ENCODE data around the gene BRSK2.

Gene BRSK2

DNA sequence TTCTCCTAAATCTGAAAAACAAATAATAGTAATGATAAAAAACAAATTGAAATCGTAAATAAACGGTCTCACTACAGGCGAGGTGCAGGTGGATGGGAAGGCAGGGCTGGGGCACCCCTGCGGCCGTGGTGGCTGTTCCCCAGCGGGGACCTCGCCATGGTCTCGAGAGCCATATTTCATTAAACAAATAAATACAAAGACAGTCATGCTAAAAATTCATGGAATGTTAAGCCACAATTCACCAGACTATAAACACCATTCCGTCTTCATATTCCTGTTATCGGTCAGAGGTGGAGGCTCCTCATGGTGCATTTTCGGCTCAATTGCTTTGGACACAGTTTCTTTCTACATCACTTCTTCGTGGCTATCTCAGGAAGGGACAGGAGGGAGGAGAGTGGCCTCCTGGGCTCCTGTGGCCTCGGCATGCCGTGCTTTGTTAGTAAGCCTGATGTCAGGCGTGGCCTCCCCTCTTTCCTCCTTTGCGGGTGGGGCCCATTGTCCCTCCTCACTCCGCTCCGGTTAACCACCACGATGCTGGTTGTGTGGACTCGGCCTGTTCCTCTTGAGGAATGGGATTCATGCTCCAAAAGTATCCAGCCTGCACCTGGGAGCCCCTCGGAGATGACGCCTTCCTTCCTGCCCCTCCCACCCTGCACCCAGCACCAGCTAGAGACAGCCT lies 16.1 kb upstream of the BRSK2 start:
- DNase-seq (ENCODE audit: extremely low read depth in 1 of 2, low read depth in 1 of 2): no peak

DNA sequence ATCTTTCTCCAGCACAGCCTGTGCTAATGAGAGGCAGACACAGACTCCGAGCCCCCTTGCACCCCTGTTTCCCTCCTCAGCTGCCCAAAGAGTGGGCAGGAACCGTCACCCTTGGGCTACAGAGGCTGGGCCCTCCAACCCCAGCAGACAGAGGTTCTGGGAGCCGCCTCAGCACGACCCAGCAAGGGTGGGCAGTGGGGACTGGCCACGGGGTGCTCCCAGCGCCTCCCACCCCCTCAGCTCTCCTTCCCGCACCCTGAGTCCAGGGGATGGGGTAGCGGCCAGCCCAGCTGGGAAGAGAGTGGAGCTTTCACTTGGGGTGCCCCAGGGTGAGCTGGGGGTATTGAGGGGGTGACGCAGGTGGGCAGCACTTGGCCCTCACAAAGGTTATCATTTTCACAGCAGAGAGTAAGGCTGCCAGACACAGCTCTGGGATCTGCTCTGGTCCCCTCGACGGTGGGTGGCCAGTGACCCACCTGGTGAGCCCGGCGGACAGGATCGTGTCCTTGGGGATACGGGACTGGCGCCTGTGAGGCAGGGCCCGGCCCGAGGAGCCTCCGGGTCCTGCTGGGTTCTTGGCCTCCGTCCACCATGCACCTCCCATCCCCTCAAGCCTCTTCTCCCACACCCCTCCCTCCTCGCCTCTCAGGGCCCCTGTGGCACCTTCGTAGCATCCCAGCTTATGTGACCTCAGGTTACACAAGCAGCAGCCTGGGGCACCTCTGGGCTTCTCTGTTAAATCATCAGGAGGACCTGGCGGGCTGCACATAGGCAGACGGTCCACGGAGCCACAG lies 14.4 kb upstream of the BRSK2 start:
- no peak for DNase-seq (ENCODE audit: extremely low read depth in 1 of 2, low read depth in 1 of 2)

DNA sequence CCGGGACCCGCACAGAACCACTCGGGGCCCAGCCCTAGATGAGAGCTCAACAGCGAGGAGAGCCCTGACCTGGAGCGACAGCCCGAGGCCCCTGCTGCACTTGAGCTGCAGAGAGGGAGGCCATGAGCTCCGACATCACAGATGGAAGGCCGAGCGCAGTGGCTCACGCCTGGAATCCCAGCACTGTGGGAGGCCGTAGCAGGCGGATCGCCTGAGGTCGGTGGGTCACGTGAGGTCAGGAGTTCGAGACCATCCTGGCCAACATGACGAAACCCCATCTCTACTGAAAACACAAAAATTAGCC lies 13.8 kb upstream of the BRSK2 start:
- no peak for DNase-seq (ENCODE audit: extremely low read depth in 1 of 2, low read depth in 1 of 2)

DNA sequence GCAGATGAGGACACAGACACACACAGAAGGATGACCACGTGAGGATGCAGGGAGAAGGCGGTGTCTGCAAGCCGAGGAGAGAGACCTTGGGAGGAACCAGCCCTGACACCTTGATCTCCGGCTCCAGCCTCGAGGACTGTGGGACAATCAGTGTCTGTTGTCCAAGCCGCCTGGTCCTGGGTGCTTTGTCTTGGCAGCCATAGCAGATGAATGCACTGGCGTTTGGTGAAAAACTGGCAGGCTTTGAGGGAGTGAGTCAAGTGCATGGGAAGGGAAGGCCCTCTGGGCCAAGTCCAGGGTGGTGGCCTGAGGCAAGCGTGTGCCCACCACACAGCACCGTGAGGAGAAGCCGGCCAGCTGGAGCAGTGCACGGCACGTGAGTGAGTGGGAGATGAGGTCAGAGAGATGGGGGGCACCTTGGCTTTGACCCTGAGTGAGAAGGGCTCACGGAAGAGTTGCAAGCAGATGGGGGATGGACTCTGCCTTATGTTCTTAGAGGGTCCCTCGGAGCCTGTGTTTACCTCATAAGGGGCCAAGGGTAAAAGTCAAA lies 12.4 kb upstream of the BRSK2 start:
- DNase-seq (ENCODE audit: extremely low read depth in 1 of 2, low read depth in 1 of 2): no peak

DNA sequence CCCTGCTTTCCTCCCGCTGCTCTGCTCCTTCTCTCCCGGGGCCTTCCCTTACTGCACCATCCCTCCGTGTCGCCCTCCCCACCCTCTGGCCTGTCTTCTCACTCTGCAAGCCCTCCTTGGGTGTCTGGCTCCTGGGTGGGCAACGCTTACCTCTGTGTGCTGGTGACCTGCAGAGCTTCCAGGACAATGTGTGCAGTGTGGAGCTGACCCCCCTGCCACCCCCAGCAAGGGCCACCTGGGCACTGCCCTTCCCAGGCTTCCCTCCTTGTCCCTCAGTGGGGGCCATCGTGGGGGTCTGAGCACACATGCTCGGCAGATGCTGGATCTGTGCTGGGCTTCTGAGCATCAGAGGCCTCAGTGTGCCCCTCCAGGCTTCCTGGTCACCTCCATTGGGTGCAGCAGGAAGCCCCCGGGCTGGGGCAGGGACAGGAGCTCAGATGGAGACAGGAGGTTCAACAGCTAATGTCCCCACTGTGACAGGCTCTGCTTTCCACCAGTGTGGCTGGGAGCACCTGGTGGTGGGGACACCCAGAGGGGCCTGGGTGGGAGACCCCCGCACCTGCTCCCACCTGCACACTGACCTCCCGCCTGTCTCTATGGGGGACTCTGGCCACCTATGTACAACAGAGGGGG lies 7.8 kb upstream of the BRSK2 start:
- no peak for DNase-seq (ENCODE audit: extremely low read depth in 1 of 2, low read depth in 1 of 2)

DNA sequence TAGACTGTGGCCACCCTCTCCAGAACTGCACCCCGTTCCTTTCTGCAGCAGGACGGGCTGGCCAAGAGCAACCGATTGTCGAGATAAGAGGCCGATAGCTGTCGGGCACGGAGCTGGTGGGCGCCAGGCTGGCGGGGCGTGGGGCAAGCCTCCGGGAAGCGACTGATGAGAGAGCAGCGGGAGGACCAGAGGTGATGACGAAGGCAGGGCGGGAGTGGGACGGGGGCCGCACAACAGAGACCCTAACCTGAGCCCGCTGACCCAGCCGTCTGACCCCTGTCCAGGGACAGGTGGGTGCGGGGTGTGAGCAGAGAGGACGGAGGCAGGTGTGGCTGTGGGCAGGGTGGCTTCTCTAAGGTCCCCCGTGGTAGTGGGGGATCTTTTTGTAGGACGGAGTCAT lies 7.3 kb upstream of the BRSK2 start:
- DNase-seq (ENCODE audit: extremely low read depth in 1 of 2, low read depth in 1 of 2): no peak

DNA sequence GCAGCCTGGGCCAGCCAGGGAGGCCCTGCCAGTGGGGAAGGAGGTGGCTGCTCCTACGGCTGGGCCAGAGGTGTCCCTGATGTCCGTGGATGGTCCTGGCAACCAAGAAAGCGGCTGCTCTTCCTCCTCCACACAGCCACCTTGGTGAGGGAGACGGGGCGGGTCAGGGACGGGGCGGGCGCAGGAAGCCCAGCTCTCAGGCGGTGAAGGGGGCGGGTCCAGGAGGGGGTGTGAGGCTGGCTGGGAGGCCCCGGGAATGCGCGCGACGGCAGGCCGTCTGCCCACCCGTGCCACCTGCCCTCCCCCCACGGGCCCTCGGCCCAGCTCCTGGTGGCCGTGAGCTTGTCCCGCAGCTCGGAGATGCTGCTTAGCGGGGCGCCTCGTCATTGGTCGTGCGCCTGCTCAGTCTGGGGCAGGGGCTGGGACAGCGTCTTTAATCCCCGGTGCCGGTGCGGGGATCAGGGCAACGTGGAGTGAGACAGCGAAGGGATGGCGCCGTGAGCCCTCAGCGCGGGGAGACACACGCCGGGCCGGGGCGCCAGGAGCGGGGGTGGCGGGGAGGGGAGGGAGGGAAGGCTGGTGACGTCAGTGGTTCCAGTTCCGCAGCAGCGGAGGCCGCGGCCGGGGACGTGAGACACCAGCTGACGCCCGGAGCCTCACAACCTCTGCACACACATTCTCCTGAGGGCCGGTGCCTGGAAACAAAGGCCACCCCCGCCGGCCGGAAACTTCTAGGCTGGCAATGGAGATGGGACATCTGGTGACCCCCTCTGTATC lies 6.7 kb upstream of the BRSK2 start:
- peak; percentile 62 to 72 for DNase-seq (ENCODE audit: extremely low read depth in 1 of 2, low read depth in 1 of 2)

DNA sequence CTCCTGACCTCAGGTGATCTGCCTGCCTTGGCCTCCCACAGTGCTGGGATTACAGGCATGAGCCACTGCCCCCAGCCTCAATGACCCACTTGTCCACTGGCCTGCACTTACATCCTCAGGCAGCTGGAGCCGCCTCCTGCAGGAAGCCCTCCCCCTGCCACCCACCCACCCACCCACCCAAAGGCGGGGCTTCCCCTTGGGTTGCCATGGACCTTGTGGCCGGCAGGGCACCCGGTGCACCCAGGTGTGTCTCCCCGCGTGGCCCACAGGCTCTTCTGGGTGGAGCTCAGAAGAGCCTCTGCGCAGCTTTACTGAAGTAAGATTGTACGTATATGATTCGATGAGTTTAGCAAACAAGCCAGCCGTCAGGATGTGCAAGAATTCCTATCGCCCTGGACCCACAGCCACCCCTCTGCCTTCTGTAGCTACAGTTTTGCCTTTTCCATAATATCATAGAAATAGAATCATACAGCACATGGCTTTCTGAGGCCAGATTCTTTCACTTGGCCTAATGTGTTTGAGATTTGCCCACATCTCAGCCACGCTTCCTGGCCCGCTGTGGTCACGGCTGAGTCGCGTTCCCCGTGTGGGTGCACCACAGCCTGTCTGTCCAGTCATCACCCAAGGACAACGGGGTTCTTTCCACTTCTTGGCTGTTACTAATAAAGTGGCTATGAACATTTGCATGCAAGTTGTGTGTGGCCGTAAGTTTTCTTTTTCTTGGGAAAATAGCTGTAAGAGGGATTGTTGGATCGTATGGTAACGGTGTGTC lies 5.3 kb upstream of the BRSK2 start:
- peak in 1 of 2 donors; percentile 29 for DNase-seq (ENCODE audit: extremely low read depth in 1 of 2, low read depth in 1 of 2)

DNA sequence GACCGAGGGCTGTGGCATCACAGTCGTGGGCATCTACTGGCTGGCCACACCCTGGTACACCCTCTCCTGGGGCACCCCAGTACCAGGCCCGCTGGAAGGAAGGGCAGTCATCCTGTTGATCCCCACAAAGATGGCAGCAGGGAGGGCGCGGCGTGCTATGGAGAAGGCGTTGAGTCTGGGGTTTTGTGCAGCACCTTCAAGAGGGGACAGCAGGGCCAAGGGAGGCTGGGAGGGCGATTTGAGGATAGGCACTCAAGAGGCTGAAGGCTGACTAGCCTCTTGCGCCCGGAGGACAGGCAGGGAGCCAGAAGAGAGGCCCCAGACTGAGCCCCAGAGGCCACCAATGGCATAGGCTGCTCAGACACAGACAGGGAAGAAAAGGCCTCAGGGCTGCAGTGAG lies 2.2 kb upstream of the BRSK2 start:
- no peak for DNase-seq (ENCODE audit: extremely low read depth in 1 of 2, low read depth in 1 of 2)

DNA sequence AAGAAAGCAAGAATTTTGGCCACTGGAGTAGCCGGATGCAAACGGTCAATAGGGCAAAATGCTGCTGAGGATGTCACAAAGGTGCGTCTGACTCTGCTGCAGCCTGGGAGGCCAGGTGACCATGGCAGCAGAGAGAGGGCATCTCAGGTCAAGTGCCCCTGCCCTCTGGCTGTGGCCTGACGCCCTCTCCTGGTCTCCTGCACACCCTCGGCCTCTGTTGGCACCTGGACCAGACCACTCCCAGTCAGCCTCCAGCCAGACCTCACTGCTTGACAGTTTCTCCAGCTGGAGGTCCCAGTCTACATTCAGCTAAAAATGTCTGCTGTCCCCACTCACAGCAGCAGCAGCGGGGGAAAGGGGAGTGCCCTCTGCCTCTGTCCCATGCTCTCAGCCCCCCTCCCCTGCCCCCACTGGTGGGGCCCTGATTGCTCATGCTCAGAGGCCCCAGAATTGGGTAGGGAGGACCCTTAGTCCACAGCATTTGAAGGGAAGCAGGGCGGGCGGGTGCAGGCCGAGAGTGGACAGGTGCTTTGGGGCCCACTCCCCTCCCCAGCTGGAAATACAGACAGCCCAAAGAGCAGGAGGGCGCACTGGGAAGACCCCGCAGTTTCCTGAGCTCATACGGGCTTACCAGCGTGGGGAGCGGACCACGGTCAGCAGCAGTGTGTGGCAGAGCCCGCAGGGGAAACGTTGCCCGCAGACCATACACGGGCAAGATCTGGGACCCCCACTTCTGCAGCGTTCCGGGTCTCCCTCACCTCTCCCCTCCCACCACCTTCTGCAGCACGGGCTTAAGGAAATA lies 1.6 kb upstream of the BRSK2 start:
- DNase-seq (ENCODE audit: extremely low read depth in 1 of 2, low read depth in 1 of 2): no peak

DNA sequence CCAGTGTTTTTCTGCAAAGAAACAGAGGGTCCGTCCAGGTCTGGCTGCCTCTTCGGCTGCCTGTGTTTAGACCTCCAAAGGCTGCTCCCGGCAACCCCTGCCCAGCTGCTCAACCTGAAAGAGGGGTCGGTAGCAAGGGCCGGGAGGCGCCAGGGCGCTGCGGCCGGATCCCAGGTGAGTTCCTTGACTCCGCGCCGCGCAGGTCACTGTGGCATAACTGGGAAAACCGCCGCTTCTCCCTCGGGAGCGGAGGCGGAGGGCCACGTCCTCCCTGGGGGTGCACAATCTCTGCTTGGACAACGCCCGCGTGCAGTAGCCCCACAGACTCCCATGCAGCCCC lies 1.0 kb upstream of the BRSK2 start:
- DNase-seq (ENCODE audit: extremely low read depth in 1 of 2, low read depth in 1 of 2): no peak

DNA sequence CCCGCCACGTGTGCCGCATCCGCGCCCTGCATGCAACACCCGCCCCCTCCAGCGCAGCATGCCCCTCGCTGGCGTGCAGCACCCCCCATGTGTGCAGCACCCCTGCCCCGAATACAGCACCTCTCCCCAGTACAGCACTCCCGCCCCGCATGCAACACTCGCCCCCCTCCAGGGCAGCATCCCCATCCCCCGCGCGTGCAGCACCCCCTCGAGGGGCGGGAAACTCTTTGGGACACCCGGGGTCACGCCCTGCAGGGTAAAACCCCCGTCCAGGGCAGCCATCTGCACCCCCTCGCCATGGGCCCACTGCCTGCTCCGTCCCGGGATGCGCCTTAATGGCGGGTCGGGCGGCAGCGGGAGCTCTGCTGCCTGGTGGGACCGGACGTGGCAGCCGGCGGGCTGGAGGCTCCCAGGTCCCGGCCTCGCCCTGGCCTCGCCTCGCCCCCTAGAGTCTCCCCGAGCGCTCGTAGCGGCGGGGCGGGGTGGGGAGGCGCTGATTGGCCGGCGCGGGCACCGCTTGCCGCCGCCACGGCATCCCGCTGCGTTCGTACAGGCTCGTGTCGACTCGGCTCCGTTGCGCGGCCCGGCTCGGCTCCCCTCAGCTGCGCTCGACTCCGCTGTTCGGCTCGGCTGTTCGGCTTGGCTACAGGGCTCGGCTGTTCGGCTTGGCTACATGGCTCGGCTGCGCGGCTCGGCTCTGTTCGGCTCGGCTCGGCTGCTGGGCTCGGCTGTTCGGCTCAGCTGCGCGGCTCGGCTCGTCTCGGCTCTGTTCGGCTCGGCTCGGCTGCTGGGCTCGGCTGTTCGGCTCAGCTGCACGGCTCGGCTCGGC lies 417 bp upstream of the BRSK2 start:
- peak; percentile 92 to 95 for DNase-seq (ENCODE audit: extremely low read depth in 1 of 2, low read depth in 1 of 2)

DNA sequence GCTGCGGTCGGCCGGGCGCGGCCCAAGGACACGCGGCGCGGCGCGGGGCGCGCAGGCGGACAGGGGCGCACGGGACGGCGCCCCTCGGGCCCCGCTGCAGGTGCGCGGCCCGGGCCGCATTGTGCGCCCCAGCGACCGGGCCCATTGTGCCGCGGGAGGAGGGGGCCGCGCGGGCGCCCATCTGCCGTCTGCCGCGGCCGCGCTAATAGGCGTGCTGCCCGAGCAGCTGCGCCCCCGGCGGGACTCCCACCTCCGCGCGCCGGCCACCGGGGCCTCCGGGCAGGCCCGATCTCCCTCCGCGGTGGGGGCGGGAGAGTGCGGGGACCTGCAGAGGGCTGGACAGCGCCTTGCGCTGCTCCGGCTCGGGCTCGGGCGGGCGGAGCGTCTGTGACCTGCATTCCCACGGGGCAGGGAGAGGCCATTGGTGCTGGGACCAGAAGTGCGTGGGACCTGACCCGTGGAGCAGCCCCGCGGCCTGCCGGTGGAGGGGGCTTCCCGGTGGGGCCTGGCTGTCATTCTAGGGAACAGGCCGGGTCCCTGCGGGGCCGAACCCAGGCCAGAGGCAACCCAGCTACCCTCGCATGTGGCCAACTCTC lies 933 bp downstream of the BRSK2 start:
- no peak for DNase-seq (ENCODE audit: extremely low read depth in 1 of 2, low read depth in 1 of 2)

DNA sequence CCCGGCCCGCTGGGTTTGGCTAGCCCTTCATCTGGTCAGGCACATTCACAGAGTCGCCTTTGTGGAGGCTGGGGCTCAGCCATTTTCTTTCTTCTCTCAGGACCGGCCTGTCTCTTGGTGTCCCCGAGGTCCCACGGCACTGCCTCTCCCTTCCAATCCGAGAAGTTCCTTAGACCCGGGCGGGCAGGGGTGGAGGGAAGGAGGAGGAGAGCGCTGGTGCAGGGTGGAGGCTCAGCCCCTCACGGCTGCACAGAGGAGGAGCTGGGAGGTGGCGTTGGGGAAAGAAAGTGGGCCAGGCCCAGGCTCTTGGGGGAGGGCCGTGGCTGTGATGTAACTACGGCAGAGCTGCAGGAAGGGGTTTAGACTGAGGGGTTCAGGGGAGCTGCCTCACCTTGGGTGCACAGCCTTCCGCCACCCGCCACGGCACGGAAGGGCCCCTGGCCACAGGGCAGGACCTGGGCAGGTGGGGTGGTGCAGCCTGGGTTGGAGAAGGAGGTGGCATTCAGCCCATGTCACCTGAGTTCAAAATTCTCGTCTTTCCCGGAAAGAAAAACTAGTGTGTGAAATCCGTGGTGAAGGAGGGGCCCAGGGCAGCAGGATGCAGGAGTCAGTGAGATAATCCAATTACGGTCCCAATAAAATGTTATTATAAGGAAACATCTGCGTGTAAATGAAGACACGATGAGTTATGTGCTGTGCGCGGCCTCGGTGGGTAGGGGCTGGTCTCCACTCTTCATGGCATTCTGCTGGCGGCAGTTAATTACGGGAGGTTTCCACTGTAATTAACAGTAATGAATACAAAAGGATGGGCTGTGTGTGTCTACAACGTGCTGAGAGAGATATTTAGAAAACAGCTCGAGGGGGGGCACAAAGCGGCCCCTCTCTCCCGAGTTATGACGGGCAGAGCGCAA lies 1.7 kb downstream of the BRSK2 start:
- DNase-seq (ENCODE audit: extremely low read depth in 1 of 2, low read depth in 1 of 2): no peak

DNA sequence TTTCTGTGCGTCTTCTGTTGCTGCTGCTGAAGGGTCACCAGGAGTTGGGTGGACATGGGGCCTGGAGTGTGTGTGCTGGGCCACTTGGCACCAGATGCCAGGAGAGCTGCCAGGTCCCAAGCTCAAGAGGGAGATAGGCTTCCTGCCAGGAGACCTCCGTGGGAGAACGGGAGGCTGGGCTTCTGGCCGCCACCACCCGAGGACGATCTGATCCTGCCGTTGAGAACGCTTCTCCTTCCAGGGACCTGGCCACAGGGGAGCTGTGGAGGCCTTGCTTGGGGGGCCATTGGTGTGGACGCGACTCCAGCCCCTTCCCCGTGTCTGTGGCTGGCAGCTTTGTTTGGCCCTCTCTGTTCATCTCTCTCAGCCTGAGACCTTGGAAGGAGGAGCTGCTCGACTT lies 2.4 kb downstream of the BRSK2 start:
- no peak for DNase-seq (ENCODE audit: extremely low read depth in 1 of 2, low read depth in 1 of 2)

DNA sequence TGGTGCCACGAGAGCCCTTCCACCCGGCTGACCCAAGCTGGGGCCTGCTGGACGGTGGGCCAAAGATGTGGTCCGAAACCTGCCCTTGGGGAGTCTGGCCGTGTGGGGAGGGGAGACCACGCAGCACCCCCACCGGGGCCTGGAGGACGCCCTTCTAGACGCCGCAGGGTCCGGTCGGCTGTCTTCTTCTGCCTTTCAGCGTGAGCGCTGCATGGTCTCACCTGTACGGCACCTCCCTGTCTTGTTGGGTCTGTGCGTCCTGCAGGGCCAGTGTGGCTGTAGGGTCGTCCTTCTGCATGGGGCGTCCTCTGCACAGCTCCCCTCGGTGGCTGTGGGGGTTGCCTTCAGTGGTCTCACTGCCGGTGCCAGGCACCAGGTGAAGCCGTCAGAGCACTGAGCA lies 2.8 kb downstream of the BRSK2 start:
- no peak for DNase-seq (ENCODE audit: extremely low read depth in 1 of 2, low read depth in 1 of 2)

DNA sequence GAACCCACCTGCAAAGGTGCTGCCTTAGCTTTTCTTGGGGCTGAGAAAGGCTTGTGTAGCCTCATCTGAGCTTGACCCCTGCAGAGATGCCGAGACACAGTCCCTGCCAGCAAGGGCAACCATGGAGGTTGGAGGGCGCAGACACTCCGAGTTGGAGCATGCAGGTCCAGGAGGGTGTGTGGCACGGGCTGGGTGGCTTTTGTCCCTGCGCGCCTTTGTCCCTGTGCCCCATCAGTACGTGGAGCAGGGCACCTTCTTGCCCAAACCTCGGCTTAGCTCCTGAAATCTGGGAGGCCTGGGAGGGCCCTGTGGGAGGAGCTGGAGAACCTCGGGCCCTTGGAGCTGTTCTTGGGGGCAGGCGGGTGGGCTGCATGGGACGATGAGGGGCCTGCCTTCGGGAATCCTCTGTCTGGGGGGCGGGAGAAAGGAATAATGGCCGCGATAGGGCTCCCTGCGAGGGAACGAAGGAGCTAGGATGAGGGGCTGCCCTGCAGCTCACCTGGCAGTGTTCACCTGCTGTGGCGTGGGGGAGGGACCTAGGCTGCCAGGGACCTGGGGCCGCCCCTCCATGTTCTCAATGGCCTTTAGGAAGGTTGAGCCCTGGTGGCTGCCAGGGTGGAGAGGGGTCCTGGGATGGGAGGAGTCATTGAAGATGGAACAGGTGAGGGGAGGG lies 3.4 kb downstream of the BRSK2 start:
- DNase-seq (ENCODE audit: extremely low read depth in 1 of 2, low read depth in 1 of 2): no peak
